BLaER1 treated with 17β-estradiol and CSF1 and Interleukin-3, amounts not matched to agents 10 nM and 100 nM (cell line): ENCODE measurements around the gene PTGER2.

Experiments
- H3K27ac ChIP-seq, 11 experiments: shearing (Covaris generic); formaldehyde crosslinking; 2 replicates each; pipeline ENCODE4 v1.8.1; 2022
- H3K27me3 ChIP-seq, 11 experiments: shearing (Covaris generic); formaldehyde crosslinking; 2 replicates each; pipeline ENCODE4 v1.8.1; 2022
- H3K36me3 ChIP-seq, 11 experiments: shearing (Covaris generic); formaldehyde crosslinking; 2 replicates each; pipeline ENCODE4 v1.8.1; 2022
- H3K4me1 ChIP-seq, 10 experiments: shearing (Covaris generic); formaldehyde crosslinking; 2 replicates each; pipeline ENCODE4 v1.8.1; 2022
- H3K4me2 ChIP-seq, 11 experiments: shearing (Covaris generic); formaldehyde crosslinking; 2 replicates each; pipeline ENCODE4 v1.8.1; 2022
- H3K4me3 ChIP-seq, 10 experiments: shearing (Covaris generic); formaldehyde crosslinking; 2 replicates each; pipeline ENCODE4 v1.8.1; 2022
- H3K9ac ChIP-seq, 11 experiments: shearing (Covaris generic); formaldehyde crosslinking; 2 replicates each; pipeline ENCODE4 v1.8.1; 2022
- H3K9me3 ChIP-seq, 11 experiments: shearing (Covaris generic); formaldehyde crosslinking; replicated peaks in 1 of 11; 2 replicates each; pipeline ENCODE4 v1.8.1; 2022
- H4K20me1 ChIP-seq, 11 experiments: shearing (Covaris generic); formaldehyde crosslinking; 2 replicates each; pipeline ENCODE4 v1.8.1; 2022
- Cebpa-rat ChIP-seq, 11 experiments: shearing (Covaris generic); IDR thresholded peaks; 2 replicates each; pipeline ENCODE4 v1.8.1; 2022

The PTGER2 gene

GRCh38 chr14:52296378-52296777 is 17.7 kb upstream of the PTGER2 start:
- peaks cover 0 to 27% (median 15%) of the 10 kb centered on the region in 10 experiments; a peak in 16 of 20 replicates for H3K4me1 ChIP-seq
- no peak overlapping the region for H3K4me2 ChIP-seq
- no peak overlapping the region for H3K9ac ChIP-seq
- no peak overlapping the region for H3K4me3 ChIP-seq
- TF ChIP-seq Cebpa-rat (IDR thresholded peaks at IDR 0.05) = no peak
- no peaks in the 10 kb centered on the region for H3K36me3 ChIP-seq
- H3K27ac ChIP-seq = no peak overlapping the region
- no peaks in the 10 kb centered on the region; a peak in 1 of 22 replicates for H3K9me3 ChIP-seq
- no peaks in the 10 kb centered on the region for H4K20me1 ChIP-seq
- H3K27me3 ChIP-seq = no peaks in the 10 kb centered on the region

DNA sequence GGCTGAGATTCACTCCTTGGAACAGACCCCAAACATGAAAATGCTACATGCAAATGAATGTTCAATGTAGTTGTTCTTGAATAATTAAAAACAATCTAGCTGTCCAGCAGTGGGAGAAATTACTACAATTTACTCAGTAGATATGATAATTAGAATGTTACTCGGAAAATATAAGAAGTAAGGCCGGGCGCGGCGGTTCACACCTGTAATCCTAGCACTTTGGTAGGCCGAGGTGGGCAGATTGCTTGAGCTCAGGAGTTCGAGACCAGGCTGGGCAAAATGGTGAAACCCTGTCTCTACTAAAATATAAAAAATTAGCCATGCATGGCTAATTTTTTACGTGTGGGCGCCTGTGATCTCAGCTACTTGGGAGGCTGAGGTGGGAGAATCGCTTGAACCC is 15.3 kb upstream of the PTGER2 start:
- no peak for TF ChIP-seq Cebpa-rat (IDR thresholded peaks at IDR 0.05)
- H3K36me3 ChIP-seq = no peaks in the 10 kb centered on the region
- H3K27ac ChIP-seq = no peak overlapping the region
- H3K4me1 ChIP-seq = peaks cover 8 to 39% (median 21%) of the 10 kb centered on the region in 10 experiments; a peak in 19 of 20 replicates
- H3K27me3 ChIP-seq = no peaks in the 10 kb centered on the region
- H3K9me3 ChIP-seq = no peaks in the 10 kb centered on the region
- H3K4me2 ChIP-seq = peak overlapping the region in 7 of 11 experiments; percentile 0 to 41 (median 8); a peak in 3 of 22 replicates
- H3K9ac ChIP-seq = no peak overlapping the region
- H3K4me3 ChIP-seq = no peak overlapping the region
- H4K20me1 ChIP-seq = no peaks in the 10 kb centered on the region

DNA sequence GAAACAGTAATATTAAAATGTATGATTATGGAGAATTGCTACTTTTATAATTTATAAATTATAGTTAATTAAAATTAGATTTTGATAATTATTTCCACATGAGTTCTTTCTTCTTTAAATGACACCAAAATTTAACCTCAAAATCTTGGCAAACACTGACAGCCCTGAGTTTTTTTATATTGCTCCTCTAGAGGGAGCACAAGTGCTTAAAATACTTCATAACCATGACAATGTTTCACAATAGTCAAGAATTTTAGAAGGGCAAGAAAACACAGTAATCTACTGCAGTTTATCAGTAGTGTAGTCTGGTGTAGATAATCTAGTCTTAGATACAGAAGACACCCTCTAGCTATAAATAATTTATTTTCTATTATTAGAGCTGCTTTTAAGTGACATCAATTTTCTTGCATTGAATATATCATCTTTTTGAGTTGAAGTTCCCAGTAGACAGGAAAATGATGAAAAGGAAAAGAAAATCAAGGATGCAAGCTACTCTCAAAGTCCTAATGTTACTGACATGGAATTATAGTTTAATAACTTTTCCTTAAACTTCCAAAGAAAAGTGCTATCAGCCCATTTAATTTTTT is 14.3 kb upstream of the PTGER2 start:
- Histone ChIP-seq H3K4me1 (peaks cover 8 to 42% (median 21%) of the 10 kb centered on the region in 10 experiments; a peak in 19 of 20 replicates), H4K20me1 (no peaks in the 10 kb centered on the region), H3K4me3 (no peak overlapping the region), H3K9me3 (no peaks in the 10 kb centered on the region), H3K27ac (no peak overlapping the region), H3K4me2 (no peak overlapping the region), H3K9ac (no peak overlapping the region), H3K27me3 (no peaks in the 10 kb centered on the region), H3K36me3 (0 out of 22 replicates have a peak, but pooled peaks cover 0 to under 1% (median 0%) of the 10 kb centered on the region in 11 experiments)
- peak in 3 of 11 experiments; percentile 15 to 73 (median 72); a peak in 6 of 22 replicates for TF ChIP-seq Cebpa-rat (IDR thresholded peaks at IDR 0.05)

DNA sequence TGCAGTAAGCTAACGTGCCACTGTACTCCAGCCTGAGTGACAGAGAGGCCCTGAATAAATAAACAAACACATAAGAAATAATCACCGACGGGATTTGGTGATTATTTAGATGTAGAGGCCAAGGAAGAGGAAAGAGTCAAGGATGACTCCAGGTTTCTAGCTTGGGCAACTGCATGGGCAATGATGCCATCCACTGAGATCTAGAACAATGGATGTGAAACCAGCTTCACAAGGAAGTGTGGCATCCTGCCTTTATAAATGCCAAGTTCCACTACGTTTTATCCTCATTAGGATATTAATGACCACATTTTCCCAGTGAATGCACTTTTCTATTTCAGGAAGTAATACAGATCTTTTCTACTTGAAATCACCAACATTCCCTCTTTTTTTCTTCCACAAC is 10.9 kb upstream of the PTGER2 start:
- Histone ChIP-seq H3K9ac (no peak overlapping the region), H4K20me1 (no peaks in the 10 kb centered on the region), H3K4me2 (peak overlapping the region in 5 of 11 experiments; percentile 20 to 56 (median 49); a peak in 9 of 22 replicates), H3K27ac (0 out of 22 replicates have a peak overlapping the region, but pooled peaks of 1 of the 11 experiments have one; percentile 33), H3K9me3 (peaks cover 0 to 7% (median 0%) of the 10 kb centered on the region in 11 experiments; a peak in 4 of 22 replicates), H3K36me3 (peaks cover 0 to 9% (median 0%) of the 10 kb centered on the region in 11 experiments; a peak in 2 of 22 replicates), H3K27me3 (no peaks in the 10 kb centered on the region), H3K4me1 (peaks cover 9 to 40% (median 23%) of the 10 kb centered on the region in 10 experiments), H3K4me3 (no peak overlapping the region)
- TF ChIP-seq Cebpa-rat (IDR thresholded peaks at IDR 0.05) = no peak

GRCh38 chr14:52304248-52304904 is 9.7 kb upstream of the PTGER2 start:
- Histone ChIP-seq H3K27ac (no peak overlapping the region), H3K4me2 (peak overlapping the region in 1 of 11 experiments; percentile 56; a peak in 1 of 22 replicates), H3K9me3 (peaks cover 0 to 7% (median 0%) of the 10 kb centered on the region in 11 experiments; a peak in 5 of 22 replicates), H3K9ac (no peak overlapping the region), H4K20me1 (no peaks in the 10 kb centered on the region), H3K27me3 (no peaks in the 10 kb centered on the region), H3K4me1 (peaks cover 5 to 41% (median 23%) of the 10 kb centered on the region in 10 experiments), H3K4me3 (no peak overlapping the region), H3K36me3 (peaks cover 0 to 17% (median 0%) of the 10 kb centered on the region in 11 experiments; a peak in 3 of 22 replicates)
- TF ChIP-seq Cebpa-rat (IDR thresholded peaks at IDR 0.05) = no peak

DNA sequence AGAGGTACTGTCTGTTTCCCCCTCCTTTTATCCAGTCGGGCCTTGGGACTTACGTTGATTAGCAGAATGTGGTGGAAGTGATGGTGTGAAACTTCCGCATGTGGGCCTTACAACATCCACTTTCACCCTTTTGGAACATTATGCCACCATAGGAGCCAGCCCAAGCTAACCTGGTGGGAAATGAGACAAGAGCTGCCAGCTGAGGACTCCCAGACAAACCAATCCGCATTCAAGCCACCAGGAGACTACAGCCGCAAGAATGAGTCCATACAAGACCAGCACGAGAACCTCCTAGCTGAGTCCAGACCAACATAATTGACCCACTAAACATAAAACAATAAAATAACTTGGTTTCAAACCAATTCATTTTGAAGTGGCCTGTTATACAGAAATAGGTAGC is 9.1 kb upstream of the PTGER2 start:
- TF ChIP-seq Cebpa-rat (IDR thresholded peaks at IDR 0.05) = no peak
- H3K4me1 ChIP-seq = peaks cover 11 to 44% (median 25%) of the 10 kb centered on the region in 10 experiments
- H3K27me3 ChIP-seq = no peaks in the 10 kb centered on the region
- no peak overlapping the region for H3K9ac ChIP-seq
- peaks cover 0 to 23% (median 0%) of the 10 kb centered on the region in 11 experiments; a peak in 3 of 22 replicates for H3K36me3 ChIP-seq
- H3K9me3 ChIP-seq = peaks cover 0 to 8% (median 0%) of the 10 kb centered on the region in 11 experiments; a peak in 5 of 22 replicates
- H3K4me3 ChIP-seq = no peak overlapping the region
- H3K27ac ChIP-seq = no peak overlapping the region
- no peak overlapping the region for H3K4me2 ChIP-seq
- H4K20me1 ChIP-seq = no peaks in the 10 kb centered on the region

DNA sequence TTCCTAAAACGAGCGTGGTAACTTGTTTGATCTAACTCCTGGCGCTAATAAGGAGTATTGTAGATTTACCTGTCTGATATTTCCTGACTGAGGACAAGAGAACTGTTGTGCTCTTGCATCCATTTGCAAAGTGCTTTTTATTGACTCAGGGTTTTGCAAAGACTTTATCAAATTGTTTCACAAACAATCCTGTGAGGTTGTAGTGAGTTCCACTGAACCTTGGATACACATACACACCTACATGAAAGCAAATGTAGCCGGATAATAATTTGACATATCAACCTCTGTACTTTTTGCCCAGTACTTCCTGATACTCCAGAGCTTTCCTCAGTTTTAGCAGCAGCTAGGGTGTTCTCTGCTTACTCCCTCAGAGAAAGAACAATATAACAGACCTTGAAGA is 6.7 kb upstream of the PTGER2 start:
- H3K9me3 ChIP-seq = peaks cover 0 to 8% (median 0%) of the 10 kb centered on the region in 11 experiments; a peak in 5 of 22 replicates
- peak overlapping the region in 1 of 11 experiments; percentile 4; a peak in 1 of 22 replicates for H3K27ac ChIP-seq
- TF ChIP-seq Cebpa-rat (IDR thresholded peaks at IDR 0.05) = no peak

GRCh38 chr14:52307905-52308304 is 6.2 kb upstream of the PTGER2 start:
- Histone ChIP-seq H4K20me1 (no peaks in the 10 kb centered on the region), H3K27ac (peak overlapping the region in 1 of 11 experiments; percentile 4; a peak in 2 of 22 replicates)

More for the DNA sequence above, 6.7 kb upstream of the PTGER2 start:
- no peaks in the 10 kb centered on the region for H4K20me1 ChIP-seq
- peaks cover 34 to 54% (median 43%) of the 10 kb centered on the region in 10 experiments for H3K4me1 ChIP-seq
- peaks cover 0 to 24% (median 0%) of the 10 kb centered on the region in 11 experiments; a peak in 3 of 22 replicates for H3K36me3 ChIP-seq
- no peaks in the 10 kb centered on the region for H3K27me3 ChIP-seq
- peak overlapping the region in 3 of 11 experiments; percentile 3 to 25 (median 20); a peak in 2 of 22 replicates for H3K4me2 ChIP-seq
- H3K9ac ChIP-seq = no peak overlapping the region
- no peak overlapping the region for H3K4me3 ChIP-seq

More at GRCh38 chr14:52307905-52308304, 6.2 kb upstream of the PTGER2 start:
- Histone ChIP-seq H3K9me3 (peaks cover 0 to 8% (median 0%) of the 10 kb centered on the region in 11 experiments; a peak in 5 of 22 replicates), H3K27me3 (no peaks in the 10 kb centered on the region), H3K4me1 (peaks cover 39 to 59% (median 46%) of the 10 kb centered on the region in 10 experiments), H3K9ac (no peak overlapping the region), H3K4me2 (peak overlapping the region in 3 of 11 experiments; percentile 3 to 25 (median 20); a peak in 3 of 22 replicates), H3K36me3 (peaks cover 0 to 24% (median 0%) of the 10 kb centered on the region in 11 experiments; a peak in 3 of 22 replicates), H3K4me3 (no peak overlapping the region)
- TF ChIP-seq Cebpa-rat (IDR thresholded peaks at IDR 0.05) = no peak
